NCI-H2227 treated with DMSO at 0.1 percent for 48 hours (cell line): ENCODE measurements around the gene C12orf43.
A peak's percentile ranks its signal among the peaks of the same experiment; 100 is the strongest.
"Not testable (repeated sequence)": the region's sequence is repeated elsewhere in the genome, so short reads cannot be mapped to it uniquely, and the experiment has no call there.

Source experiments
- DNase-seq: peaks from one replicate; lab custom pipeline; 2025; lab: John Stamatoyannopoulos, UW

C12orf43 gene

GRCh38 chr12:121015825-121016766, at the start of gene C12orf43:
C12orf43 (minus strand) TSS chr12:121016487; CDS start chr12:121016474, 13 bp downstream.
- peak; percentile 94 for DNase-seq

- DNase-seq = no peak
These were observed 49.1 kb upstream of the C12orf43 start for GRCh38 chr12:121065345-121065744.

- DNase-seq = not testable (repeated sequence)
These were observed 48.3 kb upstream of the C12orf43 start for GRCh38 chr12:121064586-121064985.

GRCh38 chr12:121064116-121064515, 47.8 kb upstream of the C12orf43 start:
- no peak for DNase-seq

- DNase-seq = no peak
These were observed 46.2 kb upstream of the C12orf43 start for GRCh38 chr12:121062391-121063045.

DNA sequence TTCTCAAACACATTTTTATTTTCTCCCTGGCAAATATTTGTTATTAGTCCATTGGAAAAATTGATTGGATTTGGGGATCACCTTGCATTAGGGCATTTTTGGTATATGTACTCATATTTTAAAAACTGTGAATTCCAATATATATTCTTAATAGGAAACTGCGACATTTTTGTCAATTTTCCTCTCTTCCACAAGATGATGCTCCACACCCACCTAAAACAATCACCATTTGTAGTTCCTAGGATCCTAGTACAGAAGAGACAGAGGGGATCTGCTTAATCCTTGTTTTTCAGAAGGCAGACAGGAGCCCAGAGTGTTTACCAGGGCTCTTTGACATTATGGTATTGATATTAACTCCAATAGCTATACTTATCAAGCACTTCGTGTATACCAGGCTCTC, 45.5 kb upstream of the C12orf43 start:
- DNase-seq = no peak

GRCh38 chr12:121060149-121061001, 44.1 kb upstream of the C12orf43 start:
- no peak for DNase-seq

- no peak for DNase-seq
These were observed 43.0 kb upstream of the C12orf43 start for GRCh38 chr12:121059031-121059898.

DNA sequence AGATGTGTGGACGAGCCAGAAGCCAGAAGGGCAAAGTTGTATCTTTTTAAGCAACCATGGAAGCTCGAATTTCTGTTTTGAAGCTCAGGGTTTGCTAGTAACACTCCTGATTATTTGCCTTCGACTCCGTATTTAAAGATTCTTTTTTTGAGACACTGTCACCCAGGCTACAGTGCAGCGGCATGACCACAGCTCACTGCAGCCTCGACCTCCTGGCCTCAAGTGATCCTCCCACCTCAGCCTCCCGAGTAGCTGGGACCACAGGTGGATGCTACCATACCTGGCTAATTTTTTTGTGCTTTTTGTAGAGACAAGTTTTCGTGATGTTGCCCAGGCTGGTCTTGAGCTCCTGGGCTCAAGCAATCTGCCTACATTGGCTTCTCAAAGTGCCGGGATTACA, 41.5 kb upstream of the C12orf43 start:
- DNase-seq = no peak

- DNase-seq = no peak
These were observed 37.4 kb upstream of the C12orf43 start for GRCh38 chr12:121053706-121054105.

DNA sequence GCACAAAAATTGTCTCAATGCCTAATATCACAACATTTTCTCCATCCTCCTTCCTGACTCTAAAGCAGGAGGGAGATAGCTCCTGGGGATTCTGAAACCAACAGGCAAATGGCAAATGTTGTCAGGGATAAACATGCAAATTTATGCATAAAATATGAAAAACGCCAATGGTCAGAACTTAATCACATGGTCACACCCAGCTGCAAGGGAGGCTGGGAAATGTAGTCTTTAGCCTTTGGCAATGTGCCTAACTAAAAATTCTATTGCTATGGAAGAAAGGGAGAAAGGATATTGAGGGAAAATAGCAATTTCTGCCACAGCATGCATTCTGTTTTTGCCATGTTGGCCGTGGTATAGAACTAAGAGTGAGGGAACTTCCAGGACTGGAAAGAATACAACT, 34.4 kb upstream of the C12orf43 start:
- DNase-seq = no peak

DNA sequence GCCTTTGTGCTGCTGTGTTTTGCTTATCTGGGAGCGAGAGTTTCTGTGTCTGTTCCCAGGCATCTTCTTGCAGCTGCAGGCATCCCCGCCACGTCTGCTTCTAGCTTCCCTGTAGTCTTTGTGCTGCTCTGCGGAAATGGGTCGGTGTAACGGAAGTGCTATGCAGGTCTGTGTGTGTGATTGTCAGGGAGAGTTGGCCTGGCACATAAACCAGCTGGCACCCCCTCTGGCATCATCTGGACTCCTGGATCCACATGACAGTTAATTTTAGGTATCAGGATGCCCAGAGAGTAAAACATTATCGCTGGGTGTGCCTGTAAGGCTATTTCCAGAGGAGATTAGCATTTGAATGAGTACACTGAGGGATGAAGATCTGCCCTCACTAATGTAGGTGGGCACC, 32.2 kb upstream of the C12orf43 start:
- DNase-seq = no peak

DNA sequence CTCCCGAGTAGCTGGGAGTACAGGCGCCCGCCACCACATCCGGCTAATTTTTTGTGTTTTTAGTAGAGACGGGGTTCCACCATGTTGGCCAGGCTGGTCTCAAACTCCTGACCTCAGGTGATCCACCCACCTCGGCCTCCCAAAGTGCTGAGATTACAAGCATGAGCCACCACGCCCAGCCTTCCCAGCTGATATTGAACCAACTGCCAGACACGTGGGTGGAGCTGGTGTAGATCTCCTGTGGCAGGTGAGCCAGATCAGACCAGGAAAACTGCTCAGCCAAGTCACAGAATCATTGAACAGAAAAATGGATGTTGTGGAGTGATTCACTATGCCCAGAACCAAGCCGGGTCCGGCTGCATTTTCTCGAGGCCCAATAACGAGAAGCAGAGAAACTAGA, 31.1 kb upstream of the C12orf43 start:
- DNase-seq = not testable (repeated sequence)

DNA sequence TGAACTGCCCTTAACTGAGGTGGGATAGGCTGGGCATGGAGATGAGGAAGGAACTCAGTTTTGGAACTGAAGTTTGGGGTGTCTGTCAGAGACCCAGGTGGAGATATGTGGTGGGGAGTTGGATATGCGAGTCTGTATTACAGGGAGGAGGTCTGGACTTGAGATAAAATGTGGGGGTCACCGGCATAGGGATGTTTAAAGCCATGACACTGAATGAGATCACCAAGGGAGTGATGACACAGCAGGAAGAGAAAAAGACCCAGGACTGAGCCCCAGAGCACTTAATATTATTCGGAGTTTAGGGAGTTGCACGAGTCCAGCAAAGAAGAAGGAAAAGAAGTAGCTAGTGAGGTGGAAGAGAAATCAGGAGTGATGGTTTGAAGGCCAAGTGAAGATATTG, 26.8 kb upstream of the C12orf43 start:
- no peak for DNase-seq

DNA sequence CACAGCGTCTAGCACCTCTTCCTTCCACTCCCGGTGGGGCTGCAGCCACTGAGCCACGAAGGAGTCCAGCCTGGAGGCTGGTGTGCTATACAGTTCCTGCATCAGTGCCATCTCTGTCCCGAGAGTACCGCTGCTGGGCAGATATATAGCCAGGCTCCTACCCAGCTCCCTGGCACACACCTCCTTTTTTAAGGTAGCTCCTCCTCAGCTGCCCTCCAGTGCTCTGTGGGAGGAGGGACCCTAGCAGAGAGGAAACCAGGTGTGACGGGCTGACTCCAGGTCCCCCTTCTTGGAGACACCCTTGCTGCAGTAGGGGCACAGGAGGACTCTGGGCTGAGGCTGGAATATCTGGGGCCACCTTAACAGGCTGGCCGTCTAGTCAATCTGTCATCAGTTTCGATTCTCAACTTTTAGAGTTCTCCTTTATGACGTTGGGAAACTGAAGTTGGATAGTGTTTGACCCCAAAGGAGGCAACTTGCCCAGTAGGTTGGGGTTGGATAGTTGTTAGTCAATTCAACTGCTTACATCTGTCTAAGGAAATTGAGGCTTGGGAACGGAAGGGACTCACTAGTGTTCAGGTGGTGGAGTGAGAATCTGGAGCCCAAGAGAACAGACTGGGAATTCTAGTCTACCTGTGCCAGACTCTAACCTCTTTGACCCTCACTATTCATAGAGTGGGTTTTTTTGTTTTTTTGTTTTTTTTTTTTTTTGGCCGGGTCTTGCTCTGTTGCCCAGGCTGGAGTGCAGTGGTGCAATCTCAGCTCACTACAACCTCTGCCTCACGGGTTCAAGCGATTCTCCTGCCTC, 22.8 kb upstream of the C12orf43 start, which contains the start of gene OASL:
Gene OASL, minus strand, starts transcription at position 386 of the 808 bp plus-strand sequence. Its CDS starts 275 bp downstream, at position 111.
- no peak for DNase-seq

DNA sequence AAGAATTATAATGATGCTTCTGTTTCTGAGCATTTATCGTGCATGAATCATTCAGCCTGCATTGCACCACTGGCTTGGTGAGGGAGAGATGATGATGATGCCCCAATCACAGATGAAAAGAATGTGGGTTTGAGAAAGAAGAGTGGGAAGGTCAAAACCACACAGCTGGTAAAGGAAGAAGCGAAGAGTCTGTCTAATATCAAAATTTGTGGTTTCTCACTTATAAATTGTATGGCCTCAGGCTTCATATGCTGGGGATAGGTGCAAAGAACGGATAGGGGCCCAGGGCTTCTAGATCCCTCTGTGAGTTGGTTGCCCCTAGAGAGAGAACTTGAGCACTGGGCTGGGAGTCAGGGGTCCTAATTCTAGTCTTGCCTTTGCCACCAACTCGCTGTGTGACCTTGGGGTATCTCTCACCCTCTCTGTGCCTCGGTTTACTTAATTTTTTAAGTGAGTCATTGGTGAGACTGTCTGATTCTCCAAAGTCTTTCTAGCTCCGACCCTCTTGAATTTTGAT, 20.6 kb upstream of the C12orf43 start:
- DNase-seq = no peak

DNA sequence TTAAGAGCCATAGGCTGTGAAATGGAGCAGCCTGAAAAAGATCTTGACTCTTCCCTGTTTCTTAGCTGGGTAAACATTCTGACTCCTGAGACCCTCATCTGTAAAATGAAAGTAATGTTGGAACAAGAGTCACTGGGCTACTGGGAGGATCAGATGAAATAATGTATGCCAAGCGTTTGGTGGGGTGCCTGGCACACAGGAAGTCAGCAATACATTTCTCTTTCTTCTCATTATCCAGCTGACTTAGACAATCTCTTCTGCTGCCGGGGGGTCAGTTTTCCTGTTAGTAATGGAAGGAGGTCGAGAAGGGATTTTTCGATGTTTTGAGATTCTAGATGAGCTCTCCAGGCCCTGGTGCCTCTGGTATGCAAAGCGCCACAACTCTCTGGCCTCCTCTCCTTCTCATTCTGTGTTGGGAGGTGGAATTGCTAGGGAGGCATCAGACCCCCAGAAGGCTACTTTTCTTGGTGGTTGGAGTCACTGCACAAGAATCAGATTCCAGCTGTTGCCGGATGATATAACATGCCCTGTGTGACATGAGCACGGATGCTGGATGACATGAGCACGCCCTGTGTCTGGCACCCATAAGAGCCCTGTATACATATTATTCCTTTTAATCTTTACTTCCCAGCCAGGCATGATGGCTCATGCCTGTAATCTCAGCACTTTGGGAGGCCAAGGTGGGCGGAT, 18.5 kb upstream of the C12orf43 start:
- no peak for DNase-seq

- DNase-seq = no peak
These were observed 17.5 kb upstream of the C12orf43 start for GRCh38 chr12:121033625-121034349.
